HT1080 (cell line): ENCODE measurements around the gene EMC6. TPM values are rescaled to one million over a fixed set of nuclear protein-coding genes. Genes with fewer than 3 reads are reported as not detected.
"Not testable (repeated sequence)": the region's sequence is repeated elsewhere in the genome, so short reads cannot be mapped to it uniquely, and the experiment has no call there.

Experiments used
- DNase-seq: peaks from one replicate; pipeline ENCODE4 v3.0.0-alpha.2; 2015; ENCODE audit warnings: low read depth
- total RNA-seq: library from RNA; depleted of rRNA; stranded (reverse); fragments of >200 nt; shearing (Covaris generic); gene quantifications from 2 replicates; pipeline ENCODE4 v1.2.3, GENCODE V29; 2014; rRNA removed

Gene EMC6
- total RNA-seq, 1 experiment from 2014 or later, result 69.7 TPM

DNA sequence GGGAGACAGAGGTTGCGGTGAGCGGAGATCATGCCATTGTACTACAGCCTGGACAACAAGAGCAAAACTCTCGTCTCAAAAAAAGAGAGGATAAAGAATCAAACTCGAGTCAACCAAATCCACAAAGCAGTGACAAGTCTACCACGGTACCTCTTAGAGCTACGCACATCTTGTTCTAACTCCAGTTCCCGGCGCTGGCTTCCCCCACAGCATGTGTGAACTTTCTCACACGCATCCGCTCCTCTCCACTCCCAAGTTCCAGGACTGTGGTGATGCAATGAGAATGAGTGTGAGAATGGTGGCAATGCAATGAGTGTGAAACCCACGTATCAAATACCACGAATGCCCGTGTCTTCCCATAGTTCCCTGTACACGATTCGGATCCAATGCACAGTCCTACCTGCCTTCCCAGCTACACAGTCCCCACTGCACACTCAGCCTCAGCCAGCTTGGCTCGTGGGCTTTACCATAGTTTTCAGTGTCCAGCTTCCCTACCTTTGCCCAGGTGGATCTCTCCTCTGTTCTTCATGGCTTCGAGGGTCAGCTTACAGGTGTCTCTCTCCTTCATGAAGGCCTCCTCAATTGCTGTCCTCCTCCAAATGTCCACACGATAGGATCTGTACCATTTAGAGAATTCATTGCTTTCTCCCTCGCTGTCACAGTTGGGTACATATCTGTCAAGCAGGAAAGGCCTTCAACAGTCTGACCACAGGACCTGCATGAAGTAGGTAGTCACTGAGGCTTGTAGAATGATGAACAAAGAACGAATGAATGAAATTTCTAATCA lies 36.5 kb downstream of the EMC6 start:
- no peak for DNase-seq

DNA sequence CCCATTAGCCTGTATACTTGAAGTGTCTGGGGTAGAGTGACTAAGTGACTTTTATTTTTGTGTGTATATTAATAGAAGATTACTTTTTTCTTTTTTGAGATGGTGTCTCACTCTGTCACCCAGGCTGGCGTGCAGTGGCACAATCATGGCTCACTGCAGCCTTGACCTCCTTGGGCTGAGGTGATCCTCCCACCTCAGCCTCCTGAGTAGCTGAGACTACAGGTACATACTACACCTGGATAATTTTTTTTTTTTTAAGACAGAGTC lies 37.0 kb downstream of the EMC6 start:
- DNase-seq, result not testable (repeated sequence)

DNA sequence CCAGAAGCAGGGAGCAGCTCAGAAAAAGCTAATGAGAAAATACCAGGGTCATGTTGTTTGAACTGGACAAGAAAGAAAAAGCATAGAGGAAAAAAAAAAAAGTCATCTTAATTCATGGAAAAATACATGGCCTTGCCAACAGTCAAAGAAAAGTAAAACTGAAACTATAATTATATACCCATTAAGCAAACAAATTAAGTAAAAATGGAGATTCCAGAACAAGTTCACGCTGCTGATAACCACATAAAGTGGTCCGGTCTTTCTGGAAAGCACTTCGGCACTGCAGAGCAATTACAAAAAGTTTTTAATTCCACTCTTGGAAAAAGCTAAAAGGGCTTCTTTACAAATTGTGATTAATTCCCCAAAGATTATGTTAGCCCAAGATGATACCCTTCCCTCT lies 39.8 kb downstream of the EMC6 start:
- DNase-seq, result no peak

DNA sequence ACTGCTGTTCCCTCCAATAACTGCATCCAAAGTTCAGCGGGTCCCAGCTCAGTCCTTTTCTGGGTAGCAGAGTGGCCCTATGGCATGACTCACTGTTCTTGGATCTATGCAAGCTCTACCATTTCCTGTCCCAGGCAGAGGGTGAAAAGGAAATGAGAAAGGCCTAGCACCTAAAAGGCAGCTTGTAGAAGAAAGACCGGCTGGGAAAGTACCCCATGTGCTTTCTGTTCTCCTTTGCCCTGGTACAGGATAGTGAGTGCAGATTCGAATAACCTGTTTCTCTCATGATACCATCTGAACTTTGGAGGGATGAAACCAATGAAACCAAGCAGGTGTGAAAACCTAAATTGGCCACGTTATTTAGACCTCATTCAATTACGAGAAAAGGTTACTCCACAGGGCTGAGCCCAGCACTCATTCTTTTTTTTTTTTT lies 42.4 kb downstream of the EMC6 start:
- DNase-seq, result peak; percentile 73

DNA sequence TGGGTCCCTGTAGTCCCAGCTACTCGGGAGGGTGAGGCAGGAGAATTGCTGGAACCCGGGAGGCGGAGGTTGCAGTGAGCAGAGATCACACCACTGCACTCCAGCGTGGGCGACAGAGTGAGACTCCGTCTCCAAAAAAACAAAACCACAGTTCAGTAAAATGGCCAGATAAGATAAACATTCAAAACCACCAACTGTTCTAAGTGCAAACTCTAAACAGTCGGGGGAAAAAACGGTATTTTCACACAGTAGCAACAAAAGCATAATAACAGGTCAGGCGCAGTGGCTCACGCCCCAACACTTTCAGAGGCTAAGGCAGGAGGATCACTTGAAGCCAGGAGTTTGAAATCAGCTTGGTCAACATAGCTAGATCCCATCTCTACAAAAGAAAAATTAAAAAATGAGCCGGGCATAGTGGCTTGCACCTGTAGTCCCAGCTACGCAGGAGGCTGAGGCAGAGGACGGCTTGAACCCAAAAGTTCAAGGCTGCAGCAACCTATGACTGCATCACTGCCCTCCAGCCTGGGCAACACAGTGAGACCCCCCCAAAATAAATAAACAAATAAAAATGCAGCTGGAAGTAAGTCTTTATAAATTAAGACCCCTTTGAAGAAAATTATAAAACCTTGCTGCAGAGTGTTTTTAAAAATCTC lies 44.3 kb downstream of the EMC6 start:
- no peak for DNase-seq

DNA sequence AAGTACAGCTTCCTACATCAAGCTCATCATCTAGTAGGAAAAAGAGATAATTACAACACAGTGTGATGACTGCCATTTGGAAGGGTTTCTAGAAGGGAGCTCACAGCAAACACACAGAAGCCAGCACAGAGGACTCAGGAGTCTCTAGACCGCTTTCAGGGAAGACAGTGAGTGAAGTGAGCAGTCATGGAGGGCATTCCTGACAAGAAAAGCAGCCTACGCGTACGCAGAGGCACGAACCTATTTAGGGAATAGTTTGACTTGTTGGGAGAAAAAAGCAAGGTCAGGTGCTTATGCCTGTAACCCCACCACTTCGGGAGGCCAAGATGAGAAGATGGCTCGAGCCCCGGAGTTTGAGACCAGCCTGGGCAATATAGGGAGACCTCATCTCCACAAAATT lies 46.7 kb downstream of the EMC6 start:
- DNase-seq, result no peak

DNA sequence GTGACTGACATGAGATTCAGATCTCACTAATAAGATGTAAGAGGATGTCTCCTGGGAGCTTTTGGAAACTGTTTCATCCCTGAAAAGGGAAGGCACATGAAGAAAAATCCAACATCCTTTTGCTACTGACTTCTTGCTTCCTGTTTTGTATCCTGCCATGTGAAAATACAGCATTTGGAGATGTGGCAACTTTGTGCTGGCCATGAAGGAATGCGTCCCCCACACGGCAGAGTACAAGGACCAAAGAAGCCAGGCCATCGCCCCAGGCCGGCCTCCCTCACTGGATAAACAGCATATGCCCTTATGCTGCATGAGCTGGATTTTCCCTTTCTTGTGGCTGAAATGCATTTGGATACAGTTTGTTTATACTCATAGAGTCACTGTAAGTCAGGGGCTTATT lies 49.6 kb downstream of the EMC6 start:
- no peak for DNase-seq

DNA sequence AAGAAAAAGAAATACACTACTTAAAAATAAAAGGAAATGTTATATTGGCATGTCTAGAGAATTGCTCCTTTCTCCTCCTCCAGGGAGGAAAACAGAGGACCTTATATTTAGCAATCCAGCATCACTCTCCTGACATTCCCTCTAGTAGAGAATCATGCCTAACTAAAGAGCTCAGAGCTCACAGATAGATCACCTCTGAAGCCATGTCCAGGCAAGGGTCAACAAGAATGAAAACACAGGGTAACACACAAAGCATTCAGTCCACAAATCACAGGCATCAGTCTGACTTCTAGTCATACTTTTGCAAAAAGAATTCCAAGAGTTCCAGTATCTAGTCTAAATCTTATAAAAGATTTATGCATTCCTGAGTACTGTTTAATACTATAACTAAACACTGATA lies 50.7 kb downstream of the EMC6 start:
- DNase-seq, result no peak

Other genes with a start within 250 kb of the EMC6 start
- not detected in 2 replicates for gene OR1E2, start 235.0 kb upstream of the EMC6 start, total RNA-seq
- not detected in 2 replicates for gene SPATA22, start 197.0 kb upstream of the EMC6 start, total RNA-seq
- not detected in 2 replicates for gene ASPA, start 192.8 kb upstream of the EMC6 start, total RNA-seq
- gene TRPV3, start 111.0 kb upstream of the EMC6 start, total RNA-seq, result 0.02 and 0.07 TPM in 2 replicates
- gene TRPV1, start 59.4 kb upstream of the EMC6 start, total RNA-seq, result 1.2 and 1.3 TPM in 2 replicates
- 24.7 and 31.2 TPM in 2 replicates for gene SHPK, start 32.6 kb upstream of the EMC6 start, total RNA-seq
- gene CTNS, start 32.1 kb upstream of the EMC6 start, total RNA-seq, result 29.4 and 30.2 TPM in 2 replicates
- 245 and 272 TPM in 2 replicates for gene TAX1BP3, start 234 bp upstream of the EMC6 start, total RNA-seq
- 11.7 and 15.9 TPM in 2 replicates for gene P2RX5, start 27.3 kb downstream of the EMC6 start, total RNA-seq
- 27.9 and 28.1 TPM in 2 replicates for gene HASPIN, start 55.1 kb downstream of the EMC6 start, total RNA-seq
- 26.9 and 34.0 TPM in 2 replicates for gene ITGAE, start 132.4 kb downstream of the EMC6 start, total RNA-seq
- 20.5 and 23.6 TPM in 2 replicates for gene NCBP3, start 177.4 kb downstream of the EMC6 start, total RNA-seq
- 9.2 and 11.8 TPM in 2 replicates for gene CAMKK1, start 224.2 kb downstream of the EMC6 start, total RNA-seq
- not detected in 2 replicates for gene P2RX1, start 247.7 kb downstream of the EMC6 start, total RNA-seq